NCI-H2171 treated with DMSO at 0.1 percent for 48 hours (cell line): ENCODE data around the gene USP9Y.

Experiments used
- DNase-seq: peaks from one replicate; lab custom pipeline; 2025; lab: John Stamatoyannopoulos, UW

The USP9Y gene

DNA sequence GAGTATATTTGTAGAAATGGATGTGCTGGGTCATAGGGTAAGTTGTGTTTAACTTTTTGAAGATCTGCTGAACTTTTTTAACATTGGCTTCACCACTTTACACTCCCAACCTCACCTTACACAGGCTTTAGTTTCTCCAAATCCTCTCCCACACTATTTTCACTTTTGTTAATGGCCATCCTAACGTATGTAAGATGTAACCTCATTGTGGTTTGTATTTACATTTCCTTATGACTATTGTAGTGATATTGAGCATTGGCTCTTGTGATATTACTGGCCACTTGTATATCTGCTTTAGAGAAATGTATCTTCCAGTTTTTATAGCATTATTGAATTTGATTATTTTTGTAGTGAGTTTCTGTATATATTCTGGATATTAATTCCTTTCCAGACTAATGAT, 93.0 kb downstream of the USP9Y start:
- no peak for DNase-seq

GRCh38 chrY:12808046-12808445, 107.0 kb downstream of the USP9Y start:
- no peak for DNase-seq

DNA sequence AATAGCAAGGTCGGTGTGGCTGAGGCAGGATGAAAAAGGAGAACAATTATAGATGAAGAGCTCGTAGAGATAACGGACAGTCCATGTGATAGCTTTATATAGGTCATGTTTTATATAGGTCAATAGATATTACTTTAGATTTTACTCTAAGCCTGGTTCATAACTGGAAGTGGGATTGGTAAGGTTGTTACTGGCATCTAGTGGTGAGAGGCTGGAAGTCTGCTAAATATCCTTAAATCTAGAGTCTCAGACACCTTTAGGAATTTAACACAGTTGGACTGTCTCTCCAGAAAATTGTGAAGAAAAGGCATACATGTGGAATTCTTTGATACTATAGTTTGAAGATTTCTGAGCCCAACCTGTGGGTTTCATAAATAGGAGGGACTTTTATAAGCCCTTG, 108.0 kb downstream of the USP9Y start:
- peak; percentile 17 for DNase-seq

DNA sequence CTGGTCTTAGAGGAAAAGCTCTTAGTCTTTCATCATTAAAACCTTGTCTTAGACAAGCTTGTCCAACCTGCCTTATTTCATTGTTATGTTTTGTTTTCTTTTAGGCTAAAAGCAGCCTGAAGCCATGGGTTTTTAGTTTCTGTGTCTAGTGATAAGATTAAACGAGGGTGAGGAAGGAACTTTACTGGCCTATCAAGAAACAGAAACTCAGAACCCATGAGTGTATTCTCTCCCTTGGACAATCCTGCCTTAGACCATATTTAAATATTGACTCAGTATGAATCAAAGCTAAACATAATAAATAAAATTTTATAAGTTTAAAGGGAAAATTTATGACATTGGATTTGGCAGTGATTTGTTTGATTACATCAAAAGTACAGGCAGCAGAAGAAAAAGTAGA, 122.4 kb downstream of the USP9Y start:
- no peak for DNase-seq

GRCh38 chrY:12826791-12827190, 125.8 kb downstream of the USP9Y start:
- DNase-seq: no peak

DNA sequence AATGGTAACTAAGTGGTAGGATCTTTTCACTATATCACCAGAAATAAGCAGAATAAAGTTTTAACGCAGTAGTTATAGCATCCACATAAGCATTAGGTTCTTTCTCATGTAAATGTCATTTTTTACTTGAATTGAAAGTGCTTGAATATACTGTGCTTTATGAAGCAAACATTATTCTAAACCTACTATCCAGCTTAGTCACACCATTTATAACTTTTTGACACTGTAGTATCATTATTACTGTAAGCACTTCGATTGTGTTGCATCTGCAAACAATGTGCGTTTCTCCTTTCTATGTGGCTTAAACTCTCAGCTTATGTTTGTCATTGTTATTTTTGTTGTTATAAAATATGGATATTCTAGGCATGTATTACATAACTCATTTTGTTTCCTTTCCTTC, 132.3 kb downstream of the USP9Y start:
- DNase-seq: no peak

GRCh38 chrY:12837550-12837949, 136.5 kb downstream of the USP9Y start:
- no peak for DNase-seq

DNA sequence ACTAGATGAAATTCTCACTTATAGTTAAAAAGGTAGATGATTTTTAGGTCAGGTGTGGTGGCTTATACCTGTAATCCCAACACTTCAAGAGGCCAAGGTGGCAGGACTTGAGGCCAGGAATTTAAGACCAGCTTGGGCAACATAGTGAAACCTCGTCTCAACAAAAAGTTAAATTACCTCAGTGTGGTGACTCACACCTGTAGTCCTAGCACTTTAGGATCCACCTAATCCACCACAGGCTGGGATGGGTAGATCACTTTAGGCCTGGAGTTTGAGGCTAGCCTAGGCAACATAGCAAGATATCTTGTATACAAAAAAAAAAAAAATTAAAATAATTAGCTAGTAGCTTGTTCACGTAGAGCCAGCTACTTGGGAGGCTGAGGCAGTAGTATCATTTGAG, 140.3 kb downstream of the USP9Y start:
- DNase-seq: no peak

GRCh38 chrY:12846793-12847192, 145.8 kb downstream of the USP9Y start:
- no peak for DNase-seq

- peak; percentile 2 for DNase-seq
Measured at GRCh38 chrY:12855791-12856275, 154.8 kb downstream of the USP9Y start.

- DNase-seq: no peak
Measured at GRCh38 chrY:12867960-12868359, 166.9 kb downstream of the USP9Y start.

- no peak for DNase-seq
Measured at GRCh38 chrY:12896973-12897372, 195.9 kb downstream of the USP9Y start.

DNA sequence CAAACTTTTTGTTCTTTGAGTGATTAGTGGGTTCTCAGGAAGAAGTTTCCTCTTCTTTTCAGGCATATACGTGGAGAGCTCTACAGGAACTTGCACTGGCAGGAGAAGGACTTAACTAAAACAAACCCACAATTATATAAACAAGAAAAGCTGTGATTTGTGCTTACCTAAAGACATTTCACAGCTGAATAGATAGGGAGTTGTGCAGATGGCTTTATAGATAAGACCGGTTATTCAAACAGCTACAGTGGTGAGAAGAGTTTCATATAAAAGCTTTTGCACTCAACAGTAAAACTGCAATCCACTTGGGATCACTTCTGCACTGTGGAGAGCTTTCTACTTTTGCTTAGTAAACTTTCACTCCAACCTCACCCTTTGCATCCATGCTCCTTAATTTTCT, 197.6 kb downstream of the USP9Y start:
- DNase-seq: no peak

- DNase-seq: peak; percentile 87
Measured at GRCh38 chrY:12904618-12905516, 203.8 kb downstream of the USP9Y start, which contains the start of gene DDX3Y. TSS of gene DDX3Y (plus strand) at chrY:12904868. CDS start at chrY:12904937, 69 bp downstream.

DNA sequence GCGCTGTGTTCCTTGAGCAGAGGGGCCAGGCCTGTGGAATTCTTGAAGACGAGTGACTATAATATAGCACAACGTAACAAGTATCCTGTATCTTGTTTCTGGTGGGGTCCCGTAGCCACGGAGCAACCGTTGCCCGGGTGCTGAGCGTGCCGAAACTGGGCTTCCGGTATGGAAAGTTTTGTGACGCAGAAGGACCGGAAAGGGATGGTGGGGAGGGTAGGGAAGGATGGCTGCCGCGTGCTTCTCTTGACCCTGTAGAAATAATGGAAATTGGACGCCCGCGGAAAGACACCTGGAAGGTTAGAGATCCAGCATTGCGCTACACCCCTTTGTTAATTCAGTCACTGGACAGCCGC, 204.5 kb downstream of the USP9Y start:
- DNase-seq: peak; percentile 73

DNA sequence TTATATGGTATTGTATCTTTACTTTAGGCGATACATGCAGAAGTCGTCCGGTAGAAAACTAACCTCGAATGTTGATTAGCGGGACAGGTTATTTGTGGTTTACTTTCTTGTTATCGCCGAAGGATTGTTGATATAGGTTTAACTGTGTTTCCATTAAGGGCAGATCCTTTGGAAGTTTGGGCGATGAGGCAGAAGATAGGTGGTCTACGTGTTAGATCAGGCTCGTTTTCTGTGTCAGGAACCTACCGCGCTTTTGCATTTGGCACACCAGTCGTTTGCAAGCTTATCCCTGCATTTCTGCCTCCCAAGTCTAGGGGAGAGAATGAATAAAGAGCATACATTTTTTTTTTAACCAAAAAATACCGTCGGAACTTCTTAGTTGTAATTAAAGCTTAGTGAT, 204.9 kb downstream of the USP9Y start:
- peak; percentile 4 for DNase-seq
